Vagina (tissue), 2 donors: ENCODE data around the gene NKX1-2. TPM values are rescaled to one million over a fixed set of nuclear protein-coding genes. Genes with fewer than 3 reads are reported as not detected.

Experiments used
- DNase-seq, 2 donors: peaks; one replicate each; pipeline ENCODE4 v3.0.0-alpha.2; 2017; ENCODE audit errors: extremely low spot score in 2 of 2
- H3K27ac ChIP-seq: fragments of 200-600 bp; sonication (generic); one replicate; pipeline ENCODE4 v1.5.1; 2019
- H3K27me3 ChIP-seq: fragments of 200-600 bp; sonication (generic); one replicate; pipeline ENCODE4 v1.5.1; 2019
- H3K36me3 ChIP-seq, 2 donors: fragments of 200-600 bp; sonication (generic); one replicate each; pipeline ENCODE4 v1.5.1; 2017 to 2019
- H3K4me1 ChIP-seq: fragments of 200-600 bp; sonication (generic); one replicate; pipeline ENCODE4 v1.5.1; 2019
- H3K4me3 ChIP-seq, 2 donors: fragments of 200-600 bp; sonication (generic); 1 replicate in 1 of 2; 2 replicates in 1 of 2; pipeline ENCODE4 v1.5.1; 2016 to 2019
- H3K9me3 ChIP-seq: fragments of 200-600 bp; sonication (generic); one replicate; pipeline ENCODE4 v1.5.1; 2019
- CTCF ChIP-seq, 3 experiments: fragments of 450-650 bp in 2 of 3; fragments of 200-600 bp in 1 of 3; sonication (generic) in 1 of 3; IDR thresholded peaks; one replicate each; pipeline ENCODE4 v1.5.1; 2017 to 2019; ENCODE audit warnings: antibody characterized with exemption in 3 of 3, mild to moderate bottlenecking in 2 of 3, moderate library complexity in 2 of 3
- POLR2A ChIP-seq, 2 donors: fragments of 450-650 bp; IDR thresholded peaks; one replicate each; pipeline ENCODE4 v1.6.1; 2017; ENCODE audit warnings: antibody characterized with exemption in 2 of 2, mild to moderate bottlenecking in 2 of 2, moderate library complexity in 2 of 2
- POLR2AphosphoS5 ChIP-seq, 2 donors: sonication (generic); formaldehyde crosslinking; IDR thresholded peaks; one replicate each; pipeline ENCODE4 v1.9.0; 2017; ENCODE audit warnings: antibody characterized with exemption in 2 of 2, mild to moderate bottlenecking in 2 of 2, low read depth in 1 of 2; ENCODE audit not compliant: insufficient read depth in 1 of 2
- intact Hi-C: fragments of 100-400 bp; cut with DNase I; formaldehyde crosslinking; loops from one replicate; pipeline ENCODE4 v1.15.1; 2023
- total RNA-seq: library from RNA; depleted of rRNA; stranded (reverse); fragments of >200 nt; gene quantifications from one replicate; pipeline ENCODE4 v1.2.3, GENCODE V29; 2016

NKX1-2 gene
- total RNA-seq, 1 donor from 2014 or later: 0.98 TPM

- H3K9me3 ChIP-seq: no peaks in the 10 kb centered on the region
- no peak for TF ChIP-seq POLR2A (IDR thresholded peaks at IDR 0.05)
- no peak for TF ChIP-seq POLR2AphosphoS5 (IDR thresholded peaks at IDR 0.05; ENCODE audit: insufficient read depth in 1 of 2, low read depth in 1 of 2)
- TF ChIP-seq CTCF (IDR thresholded peaks at IDR 0.05): no peak
- H3K27ac ChIP-seq: no peak overlapping the region
- intact Hi-C loops: no loop called here
- H3K27me3 ChIP-seq: no peaks in the 10 kb centered on the region
- no peak for DNase-seq
- no peak overlapping the region for H3K4me3 ChIP-seq
- H3K4me1 ChIP-seq: no peaks in the 10 kb centered on the region
- H3K36me3 ChIP-seq: no peaks in the 10 kb centered on the region
These were observed 16.1 kb upstream of the NKX1-2 start for GRCh38 chr10:124465777-124466488.

- intact Hi-C loops: no loop called here
- no peaks in the 10 kb centered on the region for H3K4me1 ChIP-seq
- no peak overlapping the region for H3K4me3 ChIP-seq
- H3K27ac ChIP-seq: no peak overlapping the region
- DNase-seq: no peak
- no peaks in the 10 kb centered on the region for H3K36me3 ChIP-seq
- no peaks in the 10 kb centered on the region for H3K9me3 ChIP-seq
- no peak for TF ChIP-seq POLR2A (IDR thresholded peaks at IDR 0.05)
- TF ChIP-seq POLR2AphosphoS5 (IDR thresholded peaks at IDR 0.05; ENCODE audit: insufficient read depth in 1 of 2, low read depth in 1 of 2): no peak
- no peak for TF ChIP-seq CTCF (IDR thresholded peaks at IDR 0.05)
- no peaks in the 10 kb centered on the region for H3K27me3 ChIP-seq
These were observed 15.4 kb upstream of the NKX1-2 start for GRCh38 chr10:124465003-124465776.

GRCh38 chr10:124464028-124464965 lies 14.5 kb upstream of the NKX1-2 start:
- Histone ChIP-seq H3K27ac (no peak overlapping the region), H3K27me3 (no peaks in the 10 kb centered on the region), H3K9me3 (no peaks in the 10 kb centered on the region), H3K4me3 (no peak overlapping the region), H3K4me1 (no peaks in the 10 kb centered on the region), H3K36me3 (no peaks in the 10 kb centered on the region)
- TF ChIP-seq POLR2AphosphoS5 (IDR thresholded peaks at IDR 0.05; ENCODE audit: insufficient read depth in 1 of 2, low read depth in 1 of 2) (no peak), POLR2A (IDR thresholded peaks at IDR 0.05) (no peak), CTCF (IDR thresholded peaks at IDR 0.05) (no peak)
- intact Hi-C loops: no loop called here
- no peak for DNase-seq

GRCh38 chr10:124462348-124462695 lies 12.5 kb upstream of the NKX1-2 start:
- no peak for DNase-seq
- Histone ChIP-seq H3K27me3 (no peaks in the 10 kb centered on the region), H3K36me3 (no peaks in the 10 kb centered on the region), H3K4me3 (peak overlapping the region; percentile 57 to 70), H3K9me3 (no peaks in the 10 kb centered on the region), H3K4me1 (no peaks in the 10 kb centered on the region), H3K27ac (peak overlapping the region; percentile 81)
- intact Hi-C loops: no loop called here
- TF ChIP-seq POLR2A (IDR thresholded peaks at IDR 0.05) (no peak), POLR2AphosphoS5 (IDR thresholded peaks at IDR 0.05; ENCODE audit: insufficient read depth in 1 of 2, low read depth in 1 of 2) (no peak), CTCF (IDR thresholded peaks at IDR 0.05) (no peak)
